Muscle layer of duodenum (tissue), 2 donors: ENCODE measurements around the gene C3orf20.
"Not testable (repeated sequence)": the region's sequence is repeated elsewhere in the genome, so short reads cannot be mapped to it uniquely, and the experiment has no call there.

ENCODE experiments used
- H3K27ac ChIP-seq: one replicate; pipeline ENCODE4 v1.7.0; 2013; ENCODE audit warnings: mild to moderate bottlenecking, low read length
- H3K27me3 ChIP-seq: one replicate; pipeline ENCODE4 v1.7.0; 2013; ENCODE audit warnings: low read depth, mild to moderate bottlenecking, control low read depth, low read length
- H3K36me3 ChIP-seq, 2 donors: one replicate each; pipeline ENCODE4 v1.7.0; 2013; ENCODE audit warnings: low read length in 2 of 2, control low read depth in 1 of 2, mild to moderate bottlenecking in 1 of 2; ENCODE audit not compliant: insufficient read depth in 2 of 2, control insufficient read depth in 1 of 2
- H3K4me1 ChIP-seq, 2 donors: one replicate each; pipeline ENCODE4 v1.7.0; 2013; ENCODE audit warnings: low read length in 2 of 2, mild to moderate bottlenecking in 2 of 2, control low read depth in 1 of 2, moderate library complexity in 1 of 2; ENCODE audit not compliant: insufficient read depth in 2 of 2, control insufficient read depth in 1 of 2
- H3K4me3 ChIP-seq, 2 donors: one replicate each; pipeline ENCODE4 v1.7.0; 2013; ENCODE audit warnings: low read length in 2 of 2, low read depth in 1 of 2, mild to moderate bottlenecking in 1 of 2
- H3K9me3 ChIP-seq, 2 donors: one replicate each; pipeline ENCODE4 v1.7.0; 2013; ENCODE audit warnings: low read length in 2 of 2, control low read depth in 1 of 2, mild to moderate bottlenecking in 1 of 2; ENCODE audit not compliant: control insufficient read depth in 1 of 2
- donor health status: healthy.

Gene C3orf20

DNA sequence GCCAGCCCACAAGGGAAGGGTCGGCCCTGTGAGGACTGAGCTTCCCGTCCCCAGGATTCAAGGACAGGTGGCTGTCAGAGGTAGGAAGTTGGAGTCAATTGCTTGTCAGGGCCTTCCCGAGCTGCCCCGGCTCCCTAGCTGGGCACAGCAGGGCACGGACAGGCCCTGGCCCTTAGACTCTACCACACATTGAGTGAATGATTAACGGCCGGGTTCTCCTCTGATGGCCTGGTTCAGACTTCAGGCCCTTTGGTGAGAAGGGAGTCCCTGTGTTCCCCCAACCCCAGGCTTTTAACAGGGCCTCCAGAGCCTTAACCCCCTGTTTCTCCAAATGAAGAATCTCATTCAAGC, 127.4 kb downstream of the C3orf20 start:
- Histone ChIP-seq H3K27me3 (no peaks in the 10 kb centered on the region), H3K9me3 (no peaks in the 10 kb centered on the region), H3K27ac (peak overlapping the region; percentile 23), H3K36me3 (no peaks in the 10 kb centered on the region), H3K4me3 (no peak overlapping the region), H3K4me1 (peaks cover 8 to 13% of the 10 kb centered on the region in 2 donors)

DNA sequence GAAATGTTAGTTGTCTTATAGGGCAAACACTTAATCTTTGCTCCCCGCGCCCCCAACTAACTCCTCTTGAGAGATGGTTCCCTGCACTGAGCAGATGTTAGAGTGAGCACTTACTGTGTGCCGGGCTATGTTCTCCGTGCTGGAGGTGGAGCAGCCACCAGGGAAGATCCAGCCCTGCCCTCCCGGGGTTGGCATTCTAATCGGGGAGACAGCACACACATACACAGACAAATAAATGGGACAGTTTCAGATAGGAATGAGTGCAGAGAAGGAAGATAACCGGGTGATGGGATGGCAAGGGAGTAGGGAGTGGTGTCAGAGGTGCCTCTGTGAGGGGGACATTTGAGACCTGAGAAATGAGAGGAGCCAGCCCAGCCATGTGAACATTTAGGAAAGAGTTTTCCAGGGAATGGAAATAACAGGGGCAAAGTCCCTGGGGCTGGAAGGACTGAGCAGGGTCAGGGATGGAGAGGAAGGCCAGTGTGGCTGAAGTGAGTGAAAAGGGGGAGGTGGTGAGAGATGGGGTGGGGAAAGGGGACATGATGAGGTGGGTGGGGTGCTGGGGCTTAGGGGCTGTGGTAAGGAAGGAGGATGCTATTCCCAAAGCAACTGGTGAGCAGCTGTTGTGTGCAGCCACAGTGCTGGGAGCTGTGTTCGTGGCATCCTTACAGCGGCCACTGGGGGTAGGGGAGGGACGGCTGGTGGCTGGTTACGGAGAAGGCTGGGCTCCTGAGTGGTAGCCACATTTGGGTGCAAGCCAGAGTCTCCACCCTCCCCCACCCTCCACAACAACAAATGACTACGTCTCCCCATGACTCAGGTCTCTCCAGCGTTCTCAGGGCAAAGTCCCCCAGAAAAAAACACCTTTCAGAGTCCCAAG, 128.4 kb downstream of the C3orf20 start:
- H3K9me3 ChIP-seq: no peaks in the 10 kb centered on the region
- H3K4me1 ChIP-seq: peaks cover 8 to 13% of the 10 kb centered on the region in 2 donors
- no peak overlapping the region for H3K4me3 ChIP-seq
- H3K27me3 ChIP-seq: no peaks in the 10 kb centered on the region
- no peaks in the 10 kb centered on the region for H3K36me3 ChIP-seq
- H3K27ac ChIP-seq: peak overlapping the region; percentile 75

DNA sequence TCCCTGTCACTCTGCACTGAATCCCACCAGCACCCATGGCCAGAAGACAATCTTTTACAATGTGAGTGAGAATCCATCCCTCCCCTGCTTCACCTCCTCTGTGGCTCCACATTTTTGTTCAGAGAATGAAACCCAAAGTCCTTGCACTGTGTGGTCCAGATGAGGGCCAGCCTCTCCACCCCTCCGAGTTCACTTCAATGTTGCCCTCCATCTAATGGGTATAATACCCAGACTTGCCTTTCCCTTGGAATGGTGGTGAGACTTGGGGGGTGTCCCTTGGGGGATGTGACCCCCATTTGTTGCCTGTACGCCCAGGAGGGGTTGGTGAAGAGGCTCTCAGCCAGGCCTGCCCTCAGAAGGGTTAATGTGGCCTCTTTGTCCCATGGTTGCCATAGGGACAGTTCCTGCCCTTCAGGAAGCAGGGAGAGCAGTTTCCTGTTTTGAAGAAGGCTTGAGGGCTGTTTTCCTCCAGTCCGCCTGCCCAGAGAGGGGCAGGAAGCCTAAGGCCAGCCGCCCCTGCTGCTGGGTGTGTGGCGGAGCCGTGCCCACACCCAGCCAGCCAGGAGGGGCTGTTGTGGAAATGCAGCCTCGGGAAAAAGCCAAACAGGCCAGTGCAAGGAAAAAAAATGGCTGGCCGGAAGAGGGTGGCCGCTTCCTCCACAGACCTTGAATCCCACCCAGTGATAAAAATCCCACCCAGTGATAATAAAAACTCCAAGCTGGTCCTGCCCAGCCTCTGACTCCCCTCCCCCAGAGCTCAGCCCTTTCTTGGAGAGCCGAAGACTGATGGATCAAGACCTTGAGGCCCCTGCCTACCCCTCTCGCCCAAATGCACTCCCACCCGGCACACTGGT, 129.3 kb downstream of the C3orf20 start:
- peak overlapping the region in 1 of 2 donors; percentile 7 for H3K4me3 ChIP-seq
- H3K36me3 ChIP-seq: no peaks in the 10 kb centered on the region
- H3K27me3 ChIP-seq: no peaks in the 10 kb centered on the region
- H3K9me3 ChIP-seq: no peaks in the 10 kb centered on the region
- H3K4me1 ChIP-seq: peaks cover 8 to 13% of the 10 kb centered on the region in 2 donors
- peak overlapping the region; percentile 75 for H3K27ac ChIP-seq

DNA sequence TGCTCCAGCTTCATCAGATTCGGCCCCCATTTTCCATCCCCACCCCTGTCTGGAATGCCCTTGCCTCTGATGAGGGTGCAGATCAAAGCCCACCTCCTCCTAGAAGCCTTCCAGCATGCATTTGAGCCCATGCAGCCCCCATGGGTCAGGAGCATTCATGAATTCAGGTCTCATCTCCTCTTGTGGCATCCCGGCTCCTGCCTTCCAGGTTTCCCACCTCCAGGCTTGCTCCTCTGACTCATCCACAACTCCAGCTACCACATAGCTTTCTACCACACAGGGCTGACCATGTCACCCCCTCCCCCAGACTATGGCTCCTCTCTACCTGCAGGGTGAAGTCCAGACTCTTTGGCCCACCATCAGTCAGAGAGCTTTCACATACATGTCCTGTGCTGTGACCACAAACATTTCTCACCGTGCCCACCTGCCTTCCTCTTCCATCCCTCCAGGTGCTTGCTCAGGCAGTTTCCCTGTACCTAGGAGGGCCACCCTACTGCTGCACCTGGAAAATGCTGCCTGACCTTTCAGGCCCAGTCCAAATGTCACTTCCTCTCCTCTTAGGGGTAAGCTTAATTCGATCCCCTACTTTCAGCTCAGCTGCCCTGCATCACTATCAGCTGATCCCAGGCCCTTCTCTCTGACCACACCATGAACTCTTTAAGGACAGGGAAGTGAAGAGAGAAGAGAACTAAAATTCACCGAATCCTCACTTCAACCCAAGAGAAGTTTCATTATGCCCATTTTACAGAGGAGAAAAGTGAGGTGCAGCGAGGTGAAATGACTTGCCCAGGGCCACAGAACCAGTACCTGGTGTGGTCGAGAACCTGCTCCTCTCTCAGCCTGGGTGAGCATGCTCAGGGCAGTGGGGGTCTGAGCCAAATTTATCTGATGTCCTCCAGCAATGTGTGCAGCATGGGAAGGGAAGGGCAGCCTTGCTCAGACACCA, 130.2 kb downstream of the C3orf20 start:
- Histone ChIP-seq H3K4me3 (no peak overlapping the region), H3K4me1 (peaks cover 13% of the 10 kb centered on the region in 2 donors), H3K9me3 (no peaks in the 10 kb centered on the region), H3K27ac (no peak overlapping the region), H3K36me3 (no peaks in the 10 kb centered on the region), H3K27me3 (no peaks in the 10 kb centered on the region)

DNA sequence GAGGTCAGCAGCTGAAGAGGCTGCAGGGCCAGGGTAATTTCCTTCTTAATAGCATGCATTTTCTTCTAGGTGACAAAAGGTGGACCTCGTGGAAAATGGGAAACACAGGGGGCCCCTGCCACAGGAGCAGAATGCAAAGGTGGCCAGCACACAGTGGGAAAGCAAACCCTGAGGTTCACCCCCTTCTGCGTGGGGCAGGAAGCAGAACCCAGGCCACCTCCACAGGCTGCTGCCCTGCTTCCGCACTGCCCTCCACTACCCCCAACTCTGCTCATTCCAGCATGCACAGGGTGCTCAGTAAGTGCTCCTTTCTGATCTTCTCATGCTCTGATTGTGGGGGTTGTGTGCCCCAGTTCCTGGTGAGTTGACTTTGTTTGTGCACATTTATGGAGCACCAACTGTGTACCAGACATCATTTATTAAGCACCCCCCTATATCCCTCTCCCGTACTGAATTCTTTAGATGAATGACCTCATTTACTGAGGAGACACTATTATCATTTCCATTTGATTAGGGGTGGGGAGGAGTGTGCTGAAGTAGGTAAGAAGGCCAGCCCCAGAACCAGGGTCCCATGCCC, 131.1 kb downstream of the C3orf20 start:
- Histone ChIP-seq H3K4me3 (no peak overlapping the region), H3K4me1 (peaks cover 13 to 17% of the 10 kb centered on the region in 2 donors), H3K9me3 (no peaks in the 10 kb centered on the region), H3K27me3 (no peaks in the 10 kb centered on the region), H3K27ac (no peak overlapping the region), H3K36me3 (no peaks in the 10 kb centered on the region)

DNA sequence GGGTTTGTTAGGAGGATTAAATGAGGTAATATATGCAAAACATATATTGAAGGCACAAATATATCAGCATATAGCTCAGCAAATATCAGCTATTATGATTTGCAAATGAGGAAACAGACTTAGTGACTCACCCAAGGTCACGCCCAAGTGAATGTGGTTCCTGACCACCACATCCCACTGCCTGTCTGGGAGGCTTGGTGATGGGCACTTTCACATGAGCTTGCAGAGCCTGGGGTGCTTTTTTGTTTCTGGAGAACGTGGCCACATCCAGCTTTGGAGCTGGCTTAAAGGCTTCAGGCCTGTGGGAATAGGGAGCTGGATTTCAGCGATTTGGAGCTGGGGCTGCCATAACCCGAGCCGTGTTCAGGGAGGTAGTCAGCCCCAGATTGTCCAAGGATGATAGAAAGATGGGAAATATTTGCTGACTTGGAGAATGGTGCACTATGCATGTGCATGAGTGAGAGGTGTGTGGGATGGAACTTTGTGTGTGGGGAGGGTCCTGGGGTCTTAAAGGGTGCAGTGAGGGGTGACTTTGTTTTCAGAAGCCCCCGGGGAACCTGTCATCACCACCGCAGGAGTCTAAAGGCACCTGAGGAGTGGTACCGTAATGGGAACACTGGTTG, 131.8 kb downstream of the C3orf20 start:
- H3K4me1 ChIP-seq: peaks cover 13 to 19% of the 10 kb centered on the region in 2 donors
- H3K27ac ChIP-seq: no peak overlapping the region
- no peak overlapping the region for H3K4me3 ChIP-seq

DNA sequence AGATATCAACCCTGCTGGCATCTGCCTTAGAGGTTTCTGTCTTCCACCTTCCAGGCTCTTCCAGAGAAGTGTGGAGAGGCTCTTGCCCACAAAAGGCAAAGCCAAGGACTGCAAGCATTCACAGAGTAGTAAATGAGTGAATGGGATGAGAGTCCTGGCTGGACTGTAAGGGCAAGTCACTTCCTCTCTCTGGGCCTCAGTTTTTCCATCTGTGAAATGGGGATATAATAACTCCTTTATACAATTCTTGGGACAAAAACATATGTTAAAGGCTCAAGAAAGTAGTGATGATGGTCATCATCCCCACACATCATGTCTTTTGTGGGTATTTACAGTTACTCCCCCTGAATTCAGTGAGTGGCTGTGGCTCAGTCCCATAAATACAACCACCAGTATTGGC, 133.1 kb downstream of the C3orf20 start:
- Histone ChIP-seq H3K27ac (no peak overlapping the region), H3K36me3 (no peaks in the 10 kb centered on the region), H3K4me1 (peaks cover 12 to 19% of the 10 kb centered on the region in 2 donors), H3K27me3 (peaks cover 6% of the 10 kb centered on the region), H3K4me3 (no peak overlapping the region), H3K9me3 (no peaks in the 10 kb centered on the region)

More for the DNA sequence above, 131.8 kb downstream of the C3orf20 start:
- no peaks in the 10 kb centered on the region for H3K36me3 ChIP-seq
- peaks cover 6% of the 10 kb centered on the region for H3K27me3 ChIP-seq
- H3K9me3 ChIP-seq: no peaks in the 10 kb centered on the region

DNA sequence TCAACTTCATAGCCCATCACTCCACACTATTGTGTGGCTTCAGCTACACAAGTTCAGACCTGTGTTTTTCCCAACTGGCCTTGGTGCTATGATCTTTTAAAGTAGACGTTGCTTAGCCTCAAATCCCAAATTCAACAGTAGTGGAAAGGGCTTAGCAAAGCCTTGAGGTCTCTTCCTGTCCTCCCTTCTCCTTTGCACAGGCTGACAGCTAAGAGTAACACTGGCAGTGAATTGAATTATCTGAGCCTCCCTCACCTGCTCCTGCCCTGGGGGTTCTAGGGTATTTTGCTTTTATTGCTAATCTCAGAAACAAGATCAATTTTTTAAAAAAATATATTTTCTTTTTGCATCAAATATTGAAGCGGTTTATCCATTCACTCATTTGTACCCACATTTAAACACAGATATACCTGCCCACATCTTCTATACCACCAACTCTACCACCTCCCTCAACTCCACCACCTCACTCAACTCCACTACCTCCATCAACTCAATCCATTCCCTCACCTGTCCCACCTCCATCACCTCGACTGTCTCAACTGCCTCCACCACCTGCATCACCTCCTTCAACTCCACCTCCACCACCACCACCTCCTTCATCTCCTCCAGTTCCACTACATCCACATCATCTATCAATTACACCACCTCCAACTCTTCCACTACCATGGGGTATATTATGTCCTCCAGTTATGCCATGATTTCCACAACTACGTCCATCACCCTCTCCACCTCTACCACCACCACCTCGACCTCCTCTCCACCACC, 133.7 kb downstream of the C3orf20 start:
- H3K36me3 ChIP-seq: no peaks in the 10 kb centered on the region
- H3K9me3 ChIP-seq: no peaks in the 10 kb centered on the region
- no peak overlapping the region for H3K27ac ChIP-seq
- peaks cover 6% of the 10 kb centered on the region for H3K27me3 ChIP-seq
- H3K4me3 ChIP-seq: no peak overlapping the region
- H3K4me1 ChIP-seq: peaks cover 6 to 16% of the 10 kb centered on the region in 2 donors

DNA sequence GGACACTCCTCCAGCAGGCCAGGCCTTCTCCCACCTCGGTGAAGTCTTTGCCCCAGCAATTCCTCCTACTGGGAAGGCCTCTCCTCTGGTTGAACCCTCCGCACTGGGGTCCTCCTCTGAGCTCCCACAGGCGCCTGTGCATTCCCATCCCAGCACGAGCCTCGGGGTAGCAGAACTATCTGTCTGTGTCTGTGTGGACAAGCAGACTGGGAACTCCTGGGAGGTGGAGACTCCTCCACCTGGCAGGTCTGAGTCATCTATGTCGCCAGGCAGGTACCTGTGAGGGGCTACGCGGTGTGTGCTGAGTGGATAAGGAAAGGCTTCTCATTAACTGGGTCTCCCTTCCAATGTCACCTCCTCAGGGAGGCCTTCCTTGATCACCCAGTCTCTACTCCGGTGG, 134.7 kb downstream of the C3orf20 start:
- not testable (repeated sequence) for H3K27me3 ChIP-seq
- Histone ChIP-seq H3K4me3 (peak overlapping the region; percentile 52 to 53), H3K4me1 (peaks cover 4 to 15% of the 10 kb centered on the region in 2 donors)

More for the DNA sequence above, 134.7 kb downstream of the C3orf20 start:
- not testable (repeated sequence) for H3K36me3 ChIP-seq, H3K9me3 ChIP-seq, H3K27ac ChIP-seq
